ENCODE results near the gene KRTAP5-6.

The KRTAP5-6 gene

GRCh38 chr11:1733716-1734640 lies 37.0 kb downstream of the KRTAP5-6 start:
- no peak for DNase-seq (ENCODE audit: low spot score)

GRCh38 chr11:1734641-1735081 lies 37.7 kb downstream of the KRTAP5-6 start:
- no peak for DNase-seq (ENCODE audit: low spot score)

- no peak for DNase-seq (ENCODE audit: low spot score)
Measured at GRCh38 chr11:1735271-1735670, 38.3 kb downstream of the KRTAP5-6 start.

GRCh38 chr11:1736447-1736992 lies 39.5 kb downstream of the KRTAP5-6 start:
- DNase-seq (ENCODE audit: low spot score) = no peak

GRCh38 chr11:1737080-1737757 lies 40.2 kb downstream of the KRTAP5-6 start:
- DNase-seq (ENCODE audit: low spot score) = no peak

- DNase-seq (ENCODE audit: low spot score) = no peak
Measured at GRCh38 chr11:1738380-1738779, 41.4 kb downstream of the KRTAP5-6 start.

- no peak for DNase-seq (ENCODE audit: low spot score)
Measured at GRCh38 chr11:1739576-1739975, 42.6 kb downstream of the KRTAP5-6 start.

GRCh38 chr11:1740786-1741530 lies 44.0 kb downstream of the KRTAP5-6 start:
- DNase-seq (ENCODE audit: low spot score) = no peak

- no peak for DNase-seq (ENCODE audit: low spot score)
Measured at GRCh38 chr11:1741741-1742140, 44.7 kb downstream of the KRTAP5-6 start.

GRCh38 chr11:1742371-1742770 lies 45.4 kb downstream of the KRTAP5-6 start:
- no peak for DNase-seq (ENCODE audit: low spot score)

GRCh38 chr11:1742869-1743584 lies 46.0 kb downstream of the KRTAP5-6 start:
- DNase-seq (ENCODE audit: low spot score) = no peak

- DNase-seq (ENCODE audit: low spot score) = no peak
Measured at GRCh38 chr11:1743585-1744136, 46.7 kb downstream of the KRTAP5-6 start.

- no peak for DNase-seq (ENCODE audit: low spot score)
Measured at GRCh38 chr11:1744137-1744886, 47.3 kb downstream of the KRTAP5-6 start.

GRCh38 chr11:1744891-1745700 lies 48.1 kb downstream of the KRTAP5-6 start:
- no peak for DNase-seq (ENCODE audit: low spot score)

GRCh38 chr11:1745701-1746320 lies 48.8 kb downstream of the KRTAP5-6 start:
- DNase-seq (ENCODE audit: low spot score) = no peak

GRCh38 chr11:1746511-1746931 lies 49.5 kb downstream of the KRTAP5-6 start:
- no peak for DNase-seq (ENCODE audit: low spot score)

GRCh38 chr11:1746956-1747752 lies 50.2 kb downstream of the KRTAP5-6 start:
- DNase-seq (ENCODE audit: low spot score) = no peak
